ENCODE data around the gene TGFBR2.

Gene TGFBR2

DNA sequence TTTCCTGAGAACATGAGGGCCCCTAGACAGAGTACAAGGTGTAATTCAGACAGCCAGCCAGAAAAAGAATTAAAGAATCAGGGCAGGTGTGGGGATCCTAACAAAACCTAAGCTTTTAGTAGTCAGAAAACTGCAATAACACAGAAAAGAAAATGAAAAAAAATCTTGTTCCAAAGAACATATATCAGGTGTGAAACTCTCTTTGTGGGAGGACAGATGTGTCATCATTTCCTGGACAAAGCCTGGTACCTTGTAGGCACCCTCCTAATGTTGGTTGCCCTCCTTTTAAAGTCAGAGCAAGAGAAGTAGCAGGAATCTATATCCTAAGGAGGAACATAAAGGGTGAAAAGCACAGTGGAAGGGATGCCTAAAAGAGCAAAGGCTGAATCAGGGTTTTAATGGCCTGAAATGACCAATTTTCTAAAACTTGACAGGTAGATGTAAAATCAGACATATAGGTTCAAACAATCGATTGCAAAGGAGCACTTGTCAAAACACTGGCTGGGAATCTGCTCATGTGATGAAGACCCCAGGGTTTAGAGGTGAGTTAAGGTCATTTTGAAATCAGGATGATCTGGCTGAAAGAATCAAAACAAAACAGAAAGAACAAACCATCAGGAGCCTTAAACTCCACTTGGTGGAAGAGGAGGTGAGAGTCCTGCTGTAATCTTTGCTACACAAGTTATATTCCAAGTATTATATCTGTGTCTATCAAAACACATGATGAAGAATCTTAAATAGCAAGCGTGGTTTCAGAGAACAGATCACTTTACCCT, 54.9 kb downstream of the TGFBR2 start (continued):
- TF ChIP-seq, protein P1, sequence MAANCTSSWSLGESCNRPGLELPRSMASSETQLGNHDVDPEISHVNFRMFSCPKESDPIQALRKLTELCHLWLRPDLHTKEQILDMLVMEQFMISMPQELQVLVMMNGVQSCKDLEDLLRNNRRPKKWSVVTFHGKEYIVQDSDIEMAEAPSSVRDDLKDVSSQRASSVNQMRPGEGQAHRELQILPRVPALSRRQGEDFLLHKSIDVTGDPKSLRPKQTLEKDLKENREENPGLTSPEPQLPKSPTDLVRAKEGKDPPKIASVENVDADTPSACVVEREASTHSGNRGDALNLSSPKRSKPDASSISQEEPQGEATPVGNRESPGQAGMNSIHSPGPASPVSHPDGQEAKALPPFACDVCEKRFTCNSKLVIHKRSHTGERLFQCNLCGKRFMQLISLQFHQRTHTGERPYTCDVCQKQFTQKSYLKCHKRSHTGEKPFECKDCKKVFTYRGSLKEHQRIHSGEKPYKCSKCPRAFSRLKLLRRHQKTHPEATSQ (tag by site-specific recombination; IDR thresholded peaks at IDR 0.05): no peak
- TF ChIP-seq ZNF639 (tag by site-specific recombination; IDR thresholded peaks at IDR 0.05) (no peak), ZNF169 (tag by site-specific recombination; IDR thresholded peaks at IDR 0.05) (no peak)

- Histone ChIP-seq H3K27ac (ENCODE audit: extremely low read depth, low read depth, low read length) (no peak overlapping the region), H3K4me3 (ENCODE audit: low read depth, low read length) (no peak overlapping the region), H3K9me3 (ENCODE audit: control insufficient read depth, insufficient read depth, low read depth, low read length) (no peaks in the 10 kb centered on the region), H3K4me1 (ENCODE audit: control insufficient read depth, insufficient read depth, low read length) (no peaks in the 10 kb centered on the region; the same call in 1 of the 2 replicates), H3K36me3 (ENCODE audit: control insufficient read depth in 2 of 2, insufficient read depth in 1 of 2, low read length in 2 of 2) (peaks cover 0 to 1% of the 10 kb centered on the region in 2 experiments; a peak in 1 of 3 replicates)
- POLR2A ChIA-PET: no interaction called here
- CTCF ChIA-PET: no interaction called here
- TF ChIP-seq MEIS1 (CRISPR knock-in tag; IDR thresholded peaks at IDR 0.05; ENCODE audit: borderline replicate concordance): no peak
- TF ChIP-seq ZNF391 (tag by site-specific recombination; IDR thresholded peaks at IDR 0.05; ENCODE audit: borderline replicate concordance, low read depth): no peak
- no peak for TF ChIP-seq ZNF791 (tag by site-specific recombination; IDR thresholded peaks at IDR 0.05)
- TF ChIP-seq ZNF624 (tag by site-specific recombination; IDR thresholded peaks at IDR 0.05): no peak
- no peak for TF ChIP-seq ZNF768 (tag by site-specific recombination; IDR thresholded peaks at IDR 0.05)
- TF ChIP-seq SP2 (tag by site-specific recombination; IDR thresholded peaks at IDR 0.05): no peak
- no peak for TF ChIP-seq ZNF404 (tag by site-specific recombination; IDR thresholded peaks at IDR 0.05)
- no peak for TF ChIP-seq YY2 (tag by site-specific recombination; IDR thresholded peaks at IDR 0.05)
These were observed 56.4 kb downstream of the TGFBR2 start for GRCh38 chr3:30662836-30663235.

GRCh38 chr3:30663533-30664241, 57.3 kb downstream of the TGFBR2 start:
- H3K9me3 ChIP-seq (ENCODE audit: control insufficient read depth, insufficient read depth, low read depth, low read length): no peaks in the 10 kb centered on the region
- POLR2A ChIA-PET: no interaction called here
- H3K4me3 ChIP-seq (ENCODE audit: low read depth, low read length): no peak overlapping the region
- CTCF ChIA-PET: no interaction called here
- no peaks in the 10 kb centered on the region; the same call in 1 of the 2 replicates for H3K4me1 ChIP-seq (ENCODE audit: control insufficient read depth, insufficient read depth, low read length)
- H3K36me3 ChIP-seq (ENCODE audit: control insufficient read depth in 2 of 2, insufficient read depth in 1 of 2, low read length in 2 of 2): no peaks in the 10 kb centered on the region
- H3K27ac ChIP-seq (ENCODE audit: extremely low read depth, low read depth, low read length): no peak overlapping the region
- TF ChIP-seq PBX3 (CRISPR knock-in tag; IDR thresholded peaks at IDR 0.05): no peak

DNA sequence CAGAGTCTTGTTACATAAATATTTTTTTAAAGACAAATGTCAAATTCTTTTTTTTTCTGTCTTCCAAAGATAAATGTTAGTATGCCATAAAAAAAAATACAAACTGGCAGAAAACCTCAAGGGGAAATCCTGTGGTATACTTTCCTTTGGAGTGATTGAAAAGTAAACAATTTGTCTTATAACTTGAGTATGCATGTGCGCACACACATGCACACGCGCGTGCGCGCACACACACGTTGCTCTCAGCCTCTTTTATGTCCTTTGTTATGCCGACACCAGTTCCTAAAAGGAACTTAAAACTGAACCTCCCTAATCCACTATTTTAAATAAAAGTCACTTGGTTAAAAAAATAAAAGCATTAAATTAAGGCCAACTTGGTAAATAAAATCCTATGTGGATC, 58.1 kb downstream of the TGFBR2 start:
- ChIA-PET POLR2A (no interaction called here), CTCF (no interaction called here)
- Histone ChIP-seq H3K27ac (ENCODE audit: extremely low read depth, low read depth, low read length) (no peak overlapping the region), H3K4me1 (ENCODE audit: control insufficient read depth, insufficient read depth, low read length) (no peaks in the 10 kb centered on the region; the same call in 1 of the 2 replicates), H3K4me3 (ENCODE audit: low read depth, low read length) (no peak overlapping the region), H3K36me3 (ENCODE audit: control insufficient read depth in 2 of 2, insufficient read depth in 1 of 2, low read length in 2 of 2) (no peaks in the 10 kb centered on the region), H3K9me3 (ENCODE audit: control insufficient read depth, insufficient read depth, low read depth, low read length) (no peaks in the 10 kb centered on the region)
- TF ChIP-seq ZNF639 (tag by site-specific recombination; IDR thresholded peaks at IDR 0.05): no peak
- no peak for TF ChIP-seq PRDM2 (tag by site-specific recombination; IDR thresholded peaks at IDR 0.05; ENCODE audit: borderline replicate concordance)
- no peak for TF ChIP-seq ZNF530 (tag by site-specific recombination; IDR thresholded peaks at IDR 0.05; ENCODE audit: low read depth)
- TF ChIP-seq SP3 (tag by site-specific recombination; IDR thresholded peaks at IDR 0.05): no peak

Data from HEK293 (cell line).